Stimulated activated CD8-positive, alpha-beta memory T cell treated with anti-CD3 and anti-CD28 coated beads, Interleukin-4, amount 100 ng/mL, for 4 hours (primary cell): ENCODE measurements around the gene MYL3.

Source experiments
- DNase-seq, 2 donors: peaks; one replicate each; pipeline ENCODE4 v3.0.0-alpha.2; 2020; ENCODE audit warnings: low read depth in 2 of 2, low spot score in 1 of 2

MYL3 gene

GRCh38 chr3:46865546-46865945 lies 2.3 kb upstream of the MYL3 start:
- no peak for DNase-seq

GRCh38 chr3:46865031-46865507 lies 1.8 kb upstream of the MYL3 start:
- no peak for DNase-seq

GRCh38 chr3:46864061-46864881 lies 1.0 kb upstream of the MYL3 start:
- no peak for DNase-seq

- no peak for DNase-seq
Observed at GRCh38 chr3:46862369-46863025, 747 bp downstream of the MYL3 start.

- DNase-seq: no peak
Observed at GRCh38 chr3:46861605-46862368, 1.5 kb downstream of the MYL3 start.

GRCh38 chr3:46860810-46861604 lies 2.2 kb downstream of the MYL3 start:
- no peak for DNase-seq

GRCh38 chr3:46860017-46860809 lies 3.0 kb downstream of the MYL3 start:
- no peak for DNase-seq

GRCh38 chr3:46859001-46859710 lies 4.1 kb downstream of the MYL3 start:
- DNase-seq: no peak

GRCh38 chr3:46858456-46858855 lies 4.8 kb downstream of the MYL3 start:
- no peak for DNase-seq

GRCh38 chr3:46857485-46858341 lies 5.5 kb downstream of the MYL3 start:
- DNase-seq: no peak

- DNase-seq: no peak
Observed at GRCh38 chr3:46856576-46857471, 6.4 kb downstream of the MYL3 start.

- no peak for DNase-seq
Observed at GRCh38 chr3:46854555-46854991, 8.7 kb downstream of the MYL3 start.

- DNase-seq: no peak
Observed at GRCh38 chr3:46853441-46854415, 9.5 kb downstream of the MYL3 start.

GRCh38 chr3:46852839-46853355 lies 10.3 kb downstream of the MYL3 start:
- no peak for DNase-seq

GRCh38 chr3:46852334-46852720 lies 10.9 kb downstream of the MYL3 start:
- DNase-seq: no peak
